Medulla oblongata (tissue), 1 donor: ENCODE results near the gene CSF1R.

Experiments used
- DNase-seq: peaks from one replicate; pipeline ENCODE4 v3.0.0-alpha.2; 2015; ENCODE audit errors: extremely low spot score

Gene CSF1R

GRCh38 chr5:150120617-150121447 lies 34.5 kb upstream of the CSF1R start:
- DNase-seq, result no peak

DNA sequence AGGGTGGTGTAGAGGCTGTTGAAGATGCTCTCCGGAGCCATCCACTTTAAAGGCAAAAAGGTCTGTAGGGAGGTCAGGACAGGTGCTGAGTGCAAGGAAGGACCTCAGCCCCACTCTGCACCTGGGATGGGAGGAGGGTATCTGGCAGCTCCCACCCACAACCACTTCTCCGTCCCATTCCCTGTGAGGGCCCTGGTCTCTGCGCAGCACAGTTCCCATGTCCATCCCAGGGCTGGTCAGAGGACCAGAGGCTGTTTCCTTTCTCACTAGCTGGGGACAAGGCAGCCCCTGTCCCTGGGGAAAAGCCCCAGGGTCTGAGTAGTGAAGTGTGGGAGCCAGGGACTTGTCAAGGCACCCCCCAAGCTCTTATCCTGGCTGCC lies 33.7 kb upstream of the CSF1R start:
- no peak for DNase-seq

DNA sequence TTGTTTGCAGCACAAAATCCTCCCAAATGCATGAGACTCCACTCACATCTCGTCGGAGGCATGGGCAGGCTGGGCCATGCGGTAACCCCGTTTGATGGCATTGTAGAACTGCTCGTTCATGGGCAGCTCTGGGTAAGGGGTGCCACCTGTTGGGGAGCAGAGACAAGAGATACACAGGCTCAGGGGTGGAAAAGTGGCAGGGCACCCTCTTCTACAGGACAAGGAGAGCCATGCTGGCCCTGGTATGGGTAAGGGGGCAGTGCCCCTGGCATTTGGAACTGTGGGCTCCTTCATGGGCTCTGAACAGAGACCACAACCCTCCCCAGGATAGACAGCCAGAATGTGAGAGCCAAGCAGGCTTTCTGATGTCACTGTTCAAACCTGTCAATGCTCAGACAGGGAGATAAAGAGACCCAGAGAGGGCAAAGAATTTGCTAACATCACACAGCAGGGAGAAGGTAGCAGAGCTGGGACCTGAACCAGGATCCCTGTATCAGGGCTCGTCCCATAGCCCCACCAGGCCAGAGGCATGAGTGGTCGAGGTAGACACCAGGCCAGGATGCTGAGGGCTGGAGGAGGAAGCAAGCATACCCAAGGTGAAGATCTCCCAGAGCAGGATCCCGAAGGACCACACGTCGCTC lies 33.2 kb upstream of the CSF1R start:
- DNase-seq, result peak; percentile 48

DNA sequence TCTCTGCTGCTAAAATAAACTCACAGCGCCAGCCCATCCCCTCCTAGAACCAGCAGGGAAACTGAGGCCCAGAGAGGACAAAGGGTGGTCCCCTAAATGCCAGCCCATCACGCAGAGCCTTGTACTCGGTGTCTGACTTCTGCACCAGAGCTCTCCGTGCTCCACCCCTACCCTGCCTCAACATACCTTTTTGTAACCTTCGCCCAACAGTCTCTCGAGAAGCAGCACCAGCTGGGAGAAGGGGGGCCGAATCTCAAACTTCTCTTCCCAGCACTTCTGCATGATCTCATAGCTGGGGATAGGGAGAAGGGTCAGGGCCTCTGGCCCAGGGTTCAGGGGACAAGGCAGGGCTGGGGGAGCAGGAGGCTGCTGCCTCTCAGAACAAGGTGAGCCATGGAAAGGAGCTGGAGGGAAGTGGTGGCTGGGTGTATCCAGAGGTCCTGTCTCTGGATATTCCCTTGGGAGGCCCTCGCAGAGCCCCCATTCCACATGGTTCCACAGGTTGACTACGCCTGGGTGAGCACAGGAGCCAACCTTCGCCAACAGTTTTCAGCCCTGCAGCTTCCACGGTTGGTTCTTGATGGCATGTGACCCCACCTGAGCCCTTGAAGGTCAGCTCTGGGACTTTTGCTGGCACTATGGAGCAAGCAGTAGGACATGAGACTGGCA lies 32.3 kb upstream of the CSF1R start:
- no peak for DNase-seq

GRCh38 chr5:150117945-150118560 lies 31.7 kb upstream of the CSF1R start:
- DNase-seq, result no peak

- no peak for DNase-seq
Measured at GRCh38 chr5:150116667-150117400, 30.5 kb upstream of the CSF1R start.

GRCh38 chr5:150114773-150115408 lies 28.5 kb upstream of the CSF1R start:
- DNase-seq, result no peak

- no peak for DNase-seq
Measured at GRCh38 chr5:150114102-150114641, 27.8 kb upstream of the CSF1R start.

GRCh38 chr5:150113047-150113744 lies 26.8 kb upstream of the CSF1R start:
- no peak for DNase-seq

DNA sequence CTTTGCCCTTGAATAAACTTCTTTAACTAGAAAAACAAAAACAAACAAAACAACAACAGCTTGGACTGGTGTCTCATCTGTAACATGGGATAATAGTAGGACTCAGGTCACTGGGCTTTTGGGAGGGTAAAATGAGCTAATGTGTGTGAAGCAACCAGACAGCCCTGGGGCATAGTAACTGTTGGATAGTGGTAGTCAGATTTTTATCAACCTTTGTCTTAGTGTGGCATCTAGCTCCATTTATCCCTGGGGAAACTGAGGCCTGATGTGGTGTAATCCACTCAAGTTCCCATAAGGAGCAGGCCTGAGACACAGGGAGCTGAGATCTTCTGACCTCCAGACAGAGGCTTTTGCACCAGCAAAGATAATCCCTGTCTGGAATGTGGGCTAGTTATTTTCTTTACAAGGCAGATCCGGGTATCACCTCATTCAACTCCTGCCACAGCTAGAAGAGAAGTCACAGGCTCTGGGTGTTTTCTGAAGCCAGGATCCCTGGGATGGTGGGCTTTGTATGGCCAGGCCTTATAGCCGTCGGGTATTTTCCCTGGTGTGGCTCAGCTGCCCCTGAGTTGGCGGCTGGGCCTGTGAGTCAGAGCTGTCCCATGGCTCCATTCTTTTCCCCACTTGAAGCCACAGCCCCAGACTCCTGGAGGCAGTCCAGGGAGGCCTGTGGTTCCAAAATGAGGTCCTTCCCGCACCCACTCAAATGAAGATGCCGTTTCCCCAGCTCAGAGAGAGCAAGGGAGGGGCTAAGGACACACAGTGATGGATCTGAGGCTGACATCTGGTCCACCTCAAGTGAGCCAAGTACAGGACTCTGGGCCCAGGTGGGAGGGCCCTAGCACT lies 26.1 kb upstream of the CSF1R start:
- DNase-seq, result no peak

DNA sequence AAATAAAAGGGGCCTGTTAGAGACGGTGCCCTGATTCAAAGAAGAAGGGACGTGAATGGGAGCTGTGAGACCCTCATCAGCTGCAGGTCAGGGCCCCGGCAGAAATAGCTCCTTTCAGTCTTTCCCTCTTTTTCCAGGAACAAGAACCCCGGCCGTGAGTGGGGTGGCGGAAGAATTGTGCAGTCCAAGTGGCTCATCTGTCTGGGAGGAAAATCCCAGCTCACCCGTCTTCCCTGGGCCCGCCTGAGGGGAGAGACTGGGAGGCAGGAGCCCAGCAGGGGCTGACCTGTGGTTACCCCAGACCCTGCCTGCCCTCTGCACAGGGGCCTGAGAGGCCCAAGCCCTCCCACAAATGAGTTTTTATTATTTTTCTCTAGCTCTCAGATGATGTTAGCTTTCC lies 24.8 kb upstream of the CSF1R start:
- no peak for DNase-seq

GRCh38 chr5:150109921-150110320 lies 23.6 kb upstream of the CSF1R start:
- DNase-seq, result no peak

DNA sequence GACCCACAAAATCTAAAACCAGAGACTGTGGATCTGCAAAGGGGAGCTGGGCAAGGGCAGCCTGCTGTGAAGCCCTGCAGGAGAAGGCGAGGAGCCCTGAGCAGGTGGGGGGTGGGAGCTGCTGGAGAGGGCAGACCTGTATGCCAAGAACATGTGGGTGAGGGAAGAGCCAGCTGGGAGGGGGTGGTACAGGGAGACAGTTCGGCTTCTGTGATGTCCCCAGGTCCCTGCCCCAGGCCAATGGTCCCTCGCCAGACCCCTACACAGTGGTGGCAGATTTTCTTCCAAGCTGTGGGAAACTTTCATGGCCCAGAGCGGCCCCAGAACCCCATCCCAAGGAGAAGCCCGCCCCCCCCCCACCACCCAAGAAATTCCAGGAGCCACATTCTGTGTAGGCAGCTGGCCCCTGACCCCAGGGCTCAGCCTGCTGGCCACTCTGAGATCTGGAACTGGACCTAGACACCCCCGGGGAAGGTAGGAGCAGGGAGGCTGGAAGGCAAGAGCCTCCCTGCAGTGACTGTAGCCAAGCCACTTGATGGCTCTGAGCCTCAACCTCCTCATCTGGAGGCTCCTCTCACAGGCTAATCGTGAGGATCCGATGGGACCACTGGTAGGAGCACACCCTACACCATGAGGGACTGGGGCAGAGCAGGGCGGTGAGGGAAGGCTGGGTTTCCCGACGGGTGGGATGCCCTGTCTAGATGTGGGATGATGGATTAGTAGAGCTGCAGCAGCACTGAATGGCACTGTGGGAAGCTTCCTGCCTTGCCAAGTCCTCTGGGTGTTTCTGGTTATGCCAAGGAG lies 22.6 kb upstream of the CSF1R start:
- no peak for DNase-seq

DNA sequence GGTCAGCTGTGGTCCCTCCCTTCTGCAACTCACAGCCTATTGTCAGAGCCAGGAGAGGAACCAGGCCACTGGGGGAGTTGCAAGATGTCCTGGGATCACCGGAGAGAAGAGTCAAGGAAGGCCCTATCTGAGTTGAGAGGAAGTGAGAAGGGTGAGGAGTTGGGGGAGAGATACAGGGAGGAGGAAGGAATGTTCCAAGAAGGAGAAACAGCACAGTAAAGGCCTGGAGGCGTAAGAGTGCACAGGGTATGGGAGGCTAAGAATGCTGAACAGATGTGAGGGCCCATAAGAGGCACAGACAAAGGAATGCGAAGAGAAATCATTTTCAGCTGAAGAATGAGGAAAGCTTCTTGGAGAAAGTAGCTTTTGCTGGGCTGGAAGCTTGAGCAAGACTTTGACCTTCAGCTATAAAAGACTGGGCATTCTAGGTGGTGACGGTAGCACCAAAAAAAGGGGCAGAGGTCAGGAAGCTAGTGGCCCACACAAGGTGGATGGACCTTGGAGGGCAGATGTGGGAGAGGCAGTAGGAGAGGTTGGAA lies 21.6 kb upstream of the CSF1R start:
- DNase-seq, result no peak

DNA sequence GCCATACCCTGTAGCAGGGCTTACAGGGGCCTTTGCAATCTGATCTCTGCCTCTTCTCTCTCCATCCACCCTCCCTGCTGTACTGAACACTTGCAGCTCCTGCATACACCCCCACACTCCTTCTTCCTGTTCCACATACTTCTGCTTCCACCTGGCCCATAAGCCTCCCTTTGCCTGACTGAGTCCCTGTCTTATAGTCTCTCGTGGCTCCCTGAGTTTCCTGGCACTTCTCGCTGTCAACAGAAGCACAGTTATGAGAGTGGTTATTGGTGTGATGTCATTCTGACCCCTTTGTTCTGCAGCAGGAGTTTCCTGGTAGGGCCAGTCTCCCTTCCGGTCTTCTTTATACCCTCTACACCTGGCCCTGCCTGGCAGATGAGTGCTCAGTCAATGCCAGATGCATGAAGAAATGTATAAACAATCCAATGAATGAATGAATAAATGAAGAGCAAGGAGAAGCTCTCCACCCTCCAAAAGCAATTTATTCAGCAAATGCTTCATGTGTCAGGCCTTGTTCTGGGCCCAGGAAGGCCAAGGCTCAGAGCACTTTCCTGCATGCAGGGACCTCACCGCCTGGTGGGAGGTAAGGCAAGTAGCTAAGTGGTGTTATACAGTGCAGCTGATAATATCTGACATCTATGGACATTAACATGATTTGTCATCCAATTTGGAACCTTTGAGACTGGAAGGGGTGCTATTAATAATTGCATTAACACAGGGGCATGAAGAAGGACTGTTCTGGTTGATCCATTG lies 20.5 kb upstream of the CSF1R start:
- DNase-seq, result no peak

DNA sequence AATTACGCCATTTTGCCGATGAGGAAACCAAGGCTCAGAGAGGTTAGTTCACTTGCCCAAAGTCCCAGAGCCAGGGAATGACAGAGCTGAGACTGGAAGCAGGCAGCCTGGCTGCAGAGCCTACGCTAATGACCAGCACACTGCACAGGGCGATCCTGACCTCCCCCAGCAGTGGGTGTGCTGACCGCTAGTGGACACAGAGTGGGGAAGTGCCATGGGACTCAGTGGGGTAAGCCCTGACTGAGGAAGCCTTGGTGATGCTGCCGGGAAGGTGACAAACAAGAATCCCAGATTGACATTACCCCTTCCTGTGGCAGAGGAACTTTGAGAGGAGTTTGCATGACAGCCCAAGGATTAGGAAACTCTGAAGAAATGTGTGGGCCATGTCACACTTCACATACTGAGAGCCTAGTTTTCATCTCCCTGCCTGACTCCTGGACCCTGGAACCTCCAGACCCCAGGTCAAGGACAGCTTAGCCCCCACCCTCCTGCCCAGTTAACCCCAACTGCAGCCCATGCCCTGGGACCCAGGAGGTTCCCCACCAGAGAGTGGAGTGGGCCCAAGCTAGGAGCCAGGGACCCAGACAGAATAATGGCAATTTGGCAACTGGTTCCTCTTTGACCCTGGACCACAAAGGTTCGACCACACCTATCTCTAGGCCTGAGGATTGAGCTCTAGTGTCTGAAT lies 19.7 kb upstream of the CSF1R start:
- no peak for DNase-seq

GRCh38 chr5:150104550-150104870 lies 18.2 kb upstream of the CSF1R start:
- DNase-seq, result no peak
